ENCODE results near the gene TCF12.

TCF12 gene

DNA sequence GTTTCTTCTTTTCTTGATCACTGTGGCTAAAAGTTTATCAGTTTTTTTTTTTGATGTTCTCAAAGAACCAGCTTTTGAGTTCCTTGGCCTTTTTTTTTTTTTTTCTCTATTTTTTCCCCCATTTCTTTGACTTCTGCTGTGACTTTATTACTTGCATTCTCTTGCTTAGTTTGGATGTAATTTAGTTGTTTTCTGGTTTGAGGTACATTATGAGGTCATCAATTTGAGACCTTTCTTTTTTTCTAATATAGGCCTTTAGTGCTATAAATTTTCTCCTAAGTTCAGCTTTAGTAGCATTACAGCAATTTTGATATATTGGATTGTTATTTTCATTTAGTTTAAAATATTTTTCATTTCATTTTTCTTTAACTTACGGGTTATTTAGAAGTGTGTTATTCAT, 35.3 kb downstream of the TCF12 start:
- TF ChIP-seq, protein P1, sequence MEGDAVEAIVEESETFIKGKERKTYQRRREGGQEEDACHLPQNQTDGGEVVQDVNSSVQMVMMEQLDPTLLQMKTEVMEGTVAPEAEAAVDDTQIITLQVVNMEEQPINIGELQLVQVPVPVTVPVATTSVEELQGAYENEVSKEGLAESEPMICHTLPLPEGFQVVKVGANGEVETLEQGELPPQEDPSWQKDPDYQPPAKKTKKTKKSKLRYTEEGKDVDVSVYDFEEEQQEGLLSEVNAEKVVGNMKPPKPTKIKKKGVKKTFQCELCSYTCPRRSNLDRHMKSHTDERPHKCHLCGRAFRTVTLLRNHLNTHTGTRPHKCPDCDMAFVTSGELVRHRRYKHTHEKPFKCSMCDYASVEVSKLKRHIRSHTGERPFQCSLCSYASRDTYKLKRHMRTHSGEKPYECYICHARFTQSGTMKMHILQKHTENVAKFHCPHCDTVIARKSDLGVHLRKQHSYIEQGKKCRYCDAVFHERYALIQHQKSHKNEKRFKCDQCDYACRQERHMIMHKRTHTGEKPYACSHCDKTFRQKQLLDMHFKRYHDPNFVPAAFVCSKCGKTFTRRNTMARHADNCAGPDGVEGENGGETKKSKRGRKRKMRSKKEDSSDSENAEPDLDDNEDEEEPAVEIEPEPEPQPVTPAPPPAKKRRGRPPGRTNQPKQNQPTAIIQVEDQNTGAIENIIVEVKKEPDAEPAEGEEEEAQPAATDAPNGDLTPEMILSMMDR (IDR thresholded peaks at IDR 0.05) = no peak

DNA sequence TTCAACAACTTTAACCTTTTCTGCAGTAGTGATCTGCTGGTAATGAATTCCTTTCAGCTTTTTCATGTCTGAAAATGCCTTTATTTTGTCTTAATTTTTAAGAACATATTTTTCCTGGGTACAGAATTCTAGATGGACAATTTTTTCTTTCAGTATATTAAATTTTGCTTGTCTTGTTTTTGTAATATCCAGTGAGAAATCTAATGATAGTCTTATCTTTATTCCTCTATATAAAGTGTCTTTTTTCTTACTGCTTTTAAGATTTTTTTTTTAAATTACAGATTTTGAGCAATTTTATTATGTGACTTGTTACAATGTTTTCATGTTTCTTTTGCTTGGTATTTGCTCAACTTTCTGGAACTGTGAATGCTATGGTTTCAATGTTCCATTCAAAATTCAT, 38.1 kb downstream of the TCF12 start:
- TF ChIP-seq, protein P1 (IDR thresholded peaks at IDR 0.05) = no peak

DNA sequence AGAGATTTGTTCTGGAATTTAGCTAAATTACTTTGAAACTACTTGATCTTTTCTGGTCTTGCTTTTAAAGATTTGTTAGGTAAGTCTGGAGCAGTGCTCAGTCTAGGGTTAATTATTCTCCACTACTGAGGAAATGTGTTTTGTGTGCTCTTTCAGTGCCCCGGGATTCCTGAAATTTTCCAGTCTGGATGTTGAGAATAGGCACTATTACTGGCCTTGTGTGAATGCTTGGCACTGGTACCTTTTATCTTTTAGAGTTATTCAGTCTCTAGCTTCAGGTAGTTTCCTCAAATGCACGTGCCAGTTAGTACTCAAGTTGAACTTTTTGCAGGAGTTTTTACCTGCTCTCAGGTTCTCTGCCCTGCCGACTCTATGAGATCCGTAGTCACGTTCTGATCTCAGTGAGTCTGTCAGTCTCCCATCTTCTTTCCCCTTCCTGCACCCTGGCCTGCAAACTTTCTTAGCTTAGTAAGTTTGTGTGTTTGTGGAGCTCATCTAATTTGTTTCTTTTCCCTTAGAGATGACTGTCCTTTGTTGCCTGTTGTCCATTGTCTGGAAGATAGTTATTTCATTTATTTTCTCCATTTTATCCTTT, 39.5 kb downstream of the TCF12 start:
- TF ChIP-seq, protein P1 (IDR thresholded peaks at IDR 0.05) = no peak

DNA sequence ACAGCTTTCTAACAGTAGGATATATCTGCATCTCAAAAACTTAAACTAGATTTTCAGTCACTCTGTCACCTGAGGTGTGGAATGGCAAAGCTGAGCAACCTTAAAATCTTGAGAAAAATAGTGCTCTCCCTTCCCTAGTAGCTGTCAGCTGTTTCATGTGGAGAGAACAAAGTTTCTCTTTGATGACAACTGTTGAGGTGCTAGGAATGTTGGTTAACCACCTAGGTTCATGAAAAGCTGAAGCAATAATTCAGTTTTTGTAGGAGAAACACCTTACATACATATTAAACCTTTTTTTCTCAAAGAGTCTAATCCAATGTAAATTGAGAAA, 40.8 kb downstream of the TCF12 start:
- TF ChIP-seq, protein P1 (IDR thresholded peaks at IDR 0.05) = no peak

DNA sequence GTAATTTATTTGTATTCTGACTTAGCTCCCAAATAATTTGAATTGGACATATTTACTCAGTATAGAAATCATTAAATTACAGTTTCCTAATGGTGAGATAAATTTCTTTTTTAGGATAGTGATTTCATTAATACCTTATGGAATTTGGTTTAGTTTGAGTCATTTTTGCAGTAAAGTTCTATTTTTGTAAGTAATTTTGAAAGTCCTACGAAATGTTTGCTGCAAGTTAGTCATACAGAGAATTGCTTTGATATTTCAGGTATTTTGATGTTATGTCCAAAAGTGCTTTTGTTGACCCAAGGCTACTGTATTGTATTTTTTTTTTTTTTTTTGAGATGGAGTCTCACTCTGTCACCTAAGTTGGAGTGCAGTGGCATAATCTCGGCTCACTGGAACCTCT, 41.7 kb downstream of the TCF12 start:
- TF ChIP-seq, protein P1 (IDR thresholded peaks at IDR 0.05) = no peak

DNA sequence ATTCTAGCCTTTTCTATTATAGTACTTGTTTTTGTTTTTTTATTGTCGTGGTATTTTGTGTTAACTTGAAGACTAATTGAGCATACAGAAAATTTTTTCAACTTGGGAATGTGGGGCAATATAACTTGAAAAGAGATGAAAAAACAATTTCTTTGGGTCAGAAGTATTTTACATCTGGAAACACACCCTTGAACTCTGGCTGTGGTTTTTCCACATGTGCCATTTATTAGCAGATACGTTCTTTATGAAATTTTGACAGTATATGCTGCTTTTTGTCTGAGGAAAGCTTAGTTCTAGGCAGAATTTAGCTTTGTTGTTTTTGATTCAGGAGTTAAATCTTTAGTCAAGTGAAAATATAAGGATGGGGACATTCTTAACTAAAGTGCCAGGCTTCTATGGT, 44.7 kb downstream of the TCF12 start:
- TF ChIP-seq, protein P1 (IDR thresholded peaks at IDR 0.05) = no peak

DNA sequence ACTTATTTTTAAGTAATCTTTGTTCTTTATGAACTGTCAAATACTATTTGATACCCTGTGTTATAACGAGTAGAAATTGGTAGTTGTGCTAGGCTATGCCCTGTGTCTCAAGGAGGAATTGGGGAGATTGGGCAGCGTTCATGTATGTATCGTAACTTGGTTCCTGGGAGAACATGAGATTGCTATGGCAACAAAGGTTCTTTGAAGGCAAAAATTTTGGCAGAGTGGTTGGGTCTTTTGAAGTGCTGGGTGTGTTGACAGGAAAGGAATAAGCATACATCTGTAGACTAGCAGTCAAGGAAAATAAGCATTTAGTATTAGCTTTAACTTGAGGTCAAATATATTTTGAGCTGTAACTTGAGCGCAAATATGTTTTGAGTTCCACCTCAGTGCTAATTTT, 45.3 kb downstream of the TCF12 start:
- TF ChIP-seq, protein P1 (IDR thresholded peaks at IDR 0.05) = no peak

DNA sequence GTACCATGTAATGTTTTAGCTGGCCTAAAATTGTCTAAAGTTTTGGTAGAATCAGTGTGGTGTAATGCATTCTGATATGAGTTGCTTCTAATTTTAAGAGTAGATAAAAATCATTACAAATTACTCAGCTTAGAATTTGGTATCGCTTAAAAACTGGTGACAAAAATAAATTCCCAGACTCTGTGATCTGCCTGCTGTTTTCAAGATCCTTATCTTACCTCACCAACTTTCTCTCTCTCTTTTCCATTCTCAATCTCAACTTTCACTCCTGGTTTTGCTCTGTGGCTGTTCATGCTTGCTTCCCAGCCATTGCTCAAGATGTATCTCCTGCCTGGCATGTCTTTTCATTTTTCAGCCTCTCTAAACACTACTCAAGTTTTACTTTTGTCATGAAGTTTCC, 45.7 kb downstream of the TCF12 start:
- TF ChIP-seq, protein P1 (IDR thresholded peaks at IDR 0.05) = no peak

All from LNCAP (cell line).